AG09309 (cell line): ENCODE measurements around the gene PCDHA13.
"Not testable (repeated sequence)": the region's sequence is repeated elsewhere in the genome, so short reads cannot be mapped to it uniquely, and the experiment has no call there.

Source experiments
- DNase-seq: peaks from one replicate; pipeline ENCODE4 v3.0.0-alpha.2; 2010; ENCODE audit warnings: low read depth
- H3K4me3 ChIP-seq: 2 replicates; pipeline ENCODE4 v1.5.1; 2011; ENCODE audit warnings: mild to moderate bottlenecking, low read depth, low read length, moderate library complexity; ENCODE audit not compliant: control insufficient read depth
- TF ChIP-seq, protein P1 (sequence below): IDR thresholded peaks from 2 replicates; pipeline ENCODE4 v1.5.1; 2011; ENCODE audit warnings: mild to moderate bottlenecking, low read depth, low read length, inconsistent platforms; ENCODE audit not compliant: insufficient read depth, control insufficient read depth; ENCODE audit errors: missing control alignments

PCDHA13 gene, protein sequence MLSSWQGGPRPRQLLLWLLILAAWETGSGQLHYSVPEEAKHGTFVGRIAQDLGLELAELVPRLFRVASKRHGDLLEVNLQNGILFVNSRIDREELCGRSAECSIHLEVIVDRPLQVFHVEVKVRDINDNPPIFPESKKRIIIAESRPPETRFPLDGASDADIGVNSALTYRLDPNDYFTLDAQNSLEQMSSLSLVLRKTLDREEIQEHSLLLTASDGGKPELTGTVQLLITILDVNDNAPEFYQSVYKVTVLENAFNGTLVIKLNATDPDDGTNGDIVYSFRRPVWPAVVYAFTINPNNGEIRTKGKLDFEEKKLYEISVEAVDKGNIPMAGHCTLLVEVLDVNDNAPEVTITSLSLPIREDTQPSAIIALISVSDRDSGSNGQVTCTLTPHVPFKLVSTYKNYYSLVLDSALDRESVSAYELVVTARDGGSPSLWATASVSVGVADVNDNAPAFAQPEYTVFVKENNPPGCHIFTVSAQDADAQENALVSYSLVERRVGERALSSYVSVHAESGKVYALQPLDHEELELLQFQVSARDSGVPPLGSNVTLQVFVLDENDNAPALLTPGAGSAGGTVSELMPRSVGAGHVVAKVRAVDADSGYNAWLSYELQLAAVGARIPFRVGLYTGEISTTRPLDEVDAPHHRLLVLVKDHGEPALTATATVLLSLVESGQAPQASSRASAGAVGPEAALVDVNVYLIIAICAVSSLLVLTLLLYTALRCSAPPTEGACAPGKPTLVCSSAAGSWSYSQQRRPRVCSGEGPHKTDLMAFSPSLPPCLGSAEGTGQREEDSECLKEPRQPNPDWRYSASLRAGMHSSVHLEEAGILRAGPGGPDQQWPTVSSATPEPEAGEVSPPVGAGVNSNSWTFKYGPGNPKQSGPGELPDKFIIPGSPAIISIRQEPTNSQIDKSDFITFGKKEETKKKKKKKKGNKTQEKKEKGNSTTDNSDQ

DNA sequence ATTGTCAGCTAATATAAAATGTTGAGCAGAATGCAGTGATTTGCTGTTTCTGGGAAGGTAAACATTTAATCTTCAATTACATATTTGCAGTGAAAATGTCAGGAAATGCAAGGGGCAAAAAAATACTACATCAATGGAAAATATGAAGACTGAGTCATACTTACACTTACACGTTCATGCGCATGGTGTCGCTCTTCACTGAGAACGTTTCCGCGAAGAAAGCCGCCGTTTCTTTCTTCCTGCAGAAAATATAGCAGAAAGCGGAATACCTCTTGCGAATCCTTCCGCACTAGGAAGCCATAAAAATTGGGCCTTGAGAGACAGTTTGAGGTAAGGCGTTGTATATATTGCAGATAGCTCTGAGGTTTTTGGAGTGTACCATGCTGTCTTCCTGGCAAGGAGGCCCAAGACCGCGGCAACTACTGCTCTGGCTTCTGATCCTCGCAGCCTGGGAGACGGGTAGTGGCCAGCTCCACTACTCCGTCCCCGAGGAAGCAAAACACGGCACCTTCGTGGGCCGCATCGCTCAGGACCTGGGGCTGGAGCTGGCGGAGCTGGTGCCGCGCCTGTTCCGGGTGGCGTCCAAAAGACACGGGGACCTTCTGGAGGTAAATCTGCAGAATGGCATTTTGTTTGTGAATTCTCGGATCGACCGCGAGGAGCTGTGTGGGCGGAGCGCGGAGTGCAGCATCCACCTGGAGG lies at the start of gene PCDHA13:
PCDHA13 (plus strand) TSS at position 236 of the 702 bp plus-strand sequence; CDS start at position 381, 145 bp downstream.
- no peak within 1 kb of the TSS; the same call in 1 of the 2 replicates for H3K4me3 ChIP-seq
- DNase-seq, result no peak
- TF ChIP-seq, protein P1, sequence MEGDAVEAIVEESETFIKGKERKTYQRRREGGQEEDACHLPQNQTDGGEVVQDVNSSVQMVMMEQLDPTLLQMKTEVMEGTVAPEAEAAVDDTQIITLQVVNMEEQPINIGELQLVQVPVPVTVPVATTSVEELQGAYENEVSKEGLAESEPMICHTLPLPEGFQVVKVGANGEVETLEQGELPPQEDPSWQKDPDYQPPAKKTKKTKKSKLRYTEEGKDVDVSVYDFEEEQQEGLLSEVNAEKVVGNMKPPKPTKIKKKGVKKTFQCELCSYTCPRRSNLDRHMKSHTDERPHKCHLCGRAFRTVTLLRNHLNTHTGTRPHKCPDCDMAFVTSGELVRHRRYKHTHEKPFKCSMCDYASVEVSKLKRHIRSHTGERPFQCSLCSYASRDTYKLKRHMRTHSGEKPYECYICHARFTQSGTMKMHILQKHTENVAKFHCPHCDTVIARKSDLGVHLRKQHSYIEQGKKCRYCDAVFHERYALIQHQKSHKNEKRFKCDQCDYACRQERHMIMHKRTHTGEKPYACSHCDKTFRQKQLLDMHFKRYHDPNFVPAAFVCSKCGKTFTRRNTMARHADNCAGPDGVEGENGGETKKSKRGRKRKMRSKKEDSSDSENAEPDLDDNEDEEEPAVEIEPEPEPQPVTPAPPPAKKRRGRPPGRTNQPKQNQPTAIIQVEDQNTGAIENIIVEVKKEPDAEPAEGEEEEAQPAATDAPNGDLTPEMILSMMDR, result peak; percentile 18

DNA sequence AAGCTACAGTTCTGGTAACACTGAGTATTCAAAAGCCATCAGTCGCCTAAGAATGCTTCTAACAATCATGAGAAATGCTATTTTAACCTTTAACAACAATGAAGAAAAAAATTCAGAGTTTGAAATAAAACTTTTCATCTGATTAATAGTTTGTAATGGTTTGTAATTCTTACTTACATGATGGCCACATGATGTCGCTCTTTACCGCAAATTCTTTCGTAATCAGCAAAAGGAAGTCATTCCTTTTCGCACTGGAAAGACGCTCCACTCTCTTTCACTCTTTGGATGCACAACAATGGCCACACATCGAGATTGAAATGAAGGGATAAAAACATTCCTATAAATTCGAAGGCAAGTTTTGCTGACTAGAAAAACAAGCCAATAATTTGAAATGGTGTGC lies 47.9 kb upstream of the PCDHA13 start, which contains the start of gene PCDHA7:
PCDHA7 (plus strand) TSS at position 277 of the 400 bp plus-strand sequence; CDS start at position 392, 115 bp downstream.
- no peak for DNase-seq
- TF ChIP-seq, protein P1, result no peak
- peak within 1 kb of the TSS; percentile 24 for H3K4me3 ChIP-seq

DNA sequence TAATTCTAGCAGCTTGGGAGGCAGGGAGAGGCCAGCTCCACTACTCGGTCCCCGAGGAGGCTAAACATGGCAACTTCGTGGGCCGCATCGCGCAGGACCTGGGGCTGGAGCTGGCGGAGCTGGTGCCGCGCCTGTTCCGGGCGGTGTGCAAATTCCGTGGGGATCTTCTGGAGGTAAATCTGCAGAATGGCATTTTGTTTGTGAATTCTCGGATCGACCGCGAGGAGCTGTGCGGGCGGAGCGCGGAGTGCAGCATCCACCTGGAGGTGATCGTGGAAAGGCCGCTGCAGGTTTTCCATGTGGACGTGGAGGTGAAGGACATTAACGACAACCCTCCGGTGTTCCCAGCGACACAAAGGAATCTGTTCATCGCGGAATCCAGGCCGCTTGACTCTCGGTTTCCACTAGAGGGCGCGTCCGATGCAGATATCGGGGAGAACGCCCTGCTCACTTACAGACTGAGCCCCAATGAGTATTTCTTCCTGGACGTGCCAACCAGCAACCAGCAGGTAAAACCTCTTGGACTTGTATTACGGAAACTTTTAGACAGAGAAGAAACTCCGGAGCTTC lies 47.4 kb upstream of the PCDHA13 start:
- DNase-seq, result not testable (repeated sequence)
- peak overlapping the region; percentile 24 for H3K4me3 ChIP-seq

DNA sequence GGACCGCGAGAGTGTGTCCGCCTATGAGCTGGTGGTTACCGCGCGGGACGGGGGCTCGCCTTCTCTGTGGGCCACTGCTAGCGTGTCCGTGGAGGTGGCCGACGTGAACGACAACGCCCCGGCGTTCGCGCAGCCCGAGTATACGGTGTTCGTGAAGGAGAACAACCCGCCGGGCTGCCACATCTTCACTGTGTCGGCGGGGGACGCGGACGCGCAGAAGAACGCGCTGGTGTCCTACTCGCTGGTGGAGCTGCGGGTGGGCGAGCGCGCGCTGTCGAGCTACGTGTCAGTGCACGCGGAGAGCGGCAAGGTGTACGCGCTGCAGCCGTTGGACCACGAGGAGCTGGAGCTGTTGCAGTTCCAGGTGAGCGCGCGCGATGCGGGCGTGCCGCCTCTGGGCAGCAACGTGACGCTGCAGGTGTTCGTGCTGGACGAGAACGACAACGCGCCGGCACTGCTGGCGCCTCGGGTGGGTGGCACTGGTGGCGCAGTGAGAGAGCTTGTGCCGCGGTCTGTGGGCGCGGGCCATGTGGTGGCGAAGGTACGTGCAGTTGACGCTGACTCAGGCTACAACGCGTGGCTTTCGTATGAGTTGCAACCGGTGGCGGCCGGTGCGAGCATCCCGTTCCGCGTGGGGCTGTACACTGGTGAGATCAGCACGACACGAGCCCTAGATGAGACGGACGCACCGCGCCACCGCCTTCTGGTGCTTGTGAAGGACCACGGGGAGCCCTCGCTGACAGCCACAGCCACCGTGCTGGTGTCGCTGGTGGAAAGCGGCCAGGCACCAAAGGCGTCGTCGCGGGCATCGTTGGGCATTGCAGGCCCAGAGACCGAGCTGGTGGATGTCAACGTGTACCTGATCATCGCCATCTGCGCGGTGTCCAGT lies 46.1 kb upstream of the PCDHA13 start:
- no peak for DNase-seq
- H3K4me3 ChIP-seq, result no peak overlapping the region
- TF ChIP-seq, protein P1, result no peak

DNA sequence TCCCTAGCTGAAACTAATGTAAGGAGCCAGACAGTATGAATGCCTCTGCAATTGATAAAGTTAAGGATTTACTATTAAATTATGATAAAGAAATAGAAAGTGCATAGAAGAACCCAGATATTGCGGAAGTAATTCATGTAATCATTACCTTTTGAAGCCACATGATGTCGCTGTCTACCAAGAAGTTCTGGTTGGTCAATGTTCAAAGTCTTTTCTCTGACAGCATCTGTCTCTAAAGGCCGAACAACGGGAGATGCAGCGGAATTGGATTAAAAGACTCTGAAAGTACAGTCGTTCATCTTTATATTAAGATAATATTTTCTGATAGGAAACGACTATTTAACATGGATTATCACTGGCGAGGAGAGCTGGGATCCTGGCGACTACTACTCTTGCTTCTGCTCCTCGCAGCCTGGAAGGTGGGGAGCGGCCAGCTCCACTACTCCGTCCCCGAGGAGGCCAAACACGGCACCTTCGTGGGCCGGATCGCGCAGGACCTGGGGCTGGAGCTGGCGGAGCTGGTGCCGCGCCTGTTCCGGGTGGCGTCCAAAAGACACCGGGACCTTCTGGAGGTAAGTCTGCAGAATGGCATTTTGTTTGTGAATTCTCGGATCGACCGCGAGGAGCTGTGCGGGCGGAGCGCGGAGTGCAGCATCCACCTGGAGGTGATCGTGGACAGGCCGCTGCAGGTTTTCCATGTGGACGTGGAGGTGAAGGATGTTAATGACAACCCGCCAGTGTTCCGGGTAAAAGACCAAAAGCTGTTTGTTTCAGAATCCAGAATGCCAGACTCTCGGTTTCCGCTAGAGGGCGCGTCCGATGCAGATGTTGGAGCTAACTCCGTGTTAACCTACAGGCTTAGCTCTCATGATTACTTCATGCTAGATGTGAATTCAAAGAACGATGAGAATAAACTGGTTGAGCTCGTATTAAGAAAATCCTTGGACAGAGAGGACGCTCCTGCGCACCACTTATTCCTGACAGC lies 40.7 kb upstream of the PCDHA13 start, which contains the start of gene PCDHA8:
PCDHA8 (plus strand) TSS at position 210 of the 985 bp plus-strand sequence; CDS start at position 345, 135 bp downstream.
- TF ChIP-seq, protein P1, result peak; percentile 64
- peak within 1 kb of the TSS; percentile 25 for H3K4me3 ChIP-seq
- no peak for DNase-seq
